GM13977 (cell line): Measurements from ENCODE around the gene MAN1C1.
"Not testable (repeated sequence)": the region's sequence is repeated elsewhere in the genome, so short reads cannot be mapped to it uniquely, and the experiment has no call there.

Source experiments
- DNase-seq: peaks from one replicate; pipeline ENCODE4 v3.0.0; 2012; ENCODE audit warnings: low spot score
- in situ Hi-C: fragments of 300-500 bp; cut with MboI; formaldehyde crosslinking; loops from one replicate; pipeline ENCODE4 v1.12.0; 2022; ENCODE audit warnings: low sequenced_read_pairs, low pct_unique_long_range_greater_than_20kb, mixed read lengths, inconsistent platforms; ENCODE audit not compliant: unreplicated experiment
- TF ChIP-seq, protein P1 (sequence below): IDR thresholded peaks from 2 replicates; pipeline ENCODE4 v1.5.1; 2012; ENCODE audit warnings: mild to moderate bottlenecking, control low read depth; ENCODE audit not compliant: insufficient read depth; ENCODE audit errors: extremely low read depth, missing control alignments

The MAN1C1 gene

DNA sequence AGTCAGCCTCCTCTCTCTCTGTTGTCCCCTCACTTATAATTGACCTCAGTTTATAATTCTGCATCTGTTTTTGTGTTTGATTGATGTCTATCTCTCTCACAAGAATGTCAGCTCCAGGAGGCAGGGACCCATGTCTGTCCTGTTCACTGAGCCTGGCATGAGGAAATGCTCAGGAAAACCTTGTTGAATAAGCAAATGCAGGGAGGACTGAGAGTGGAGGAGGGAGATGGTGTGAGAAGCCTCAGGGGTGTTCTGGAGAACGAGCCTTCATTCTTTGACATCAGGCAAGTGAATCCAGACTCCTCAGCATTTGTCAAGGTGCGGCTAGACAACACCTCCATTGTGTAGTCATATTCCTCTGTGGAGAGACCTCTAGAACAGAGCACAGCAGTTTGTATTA is 45.5 kb downstream of the MAN1C1 start:
- DNase-seq: no peak
- TF ChIP-seq, protein P1, sequence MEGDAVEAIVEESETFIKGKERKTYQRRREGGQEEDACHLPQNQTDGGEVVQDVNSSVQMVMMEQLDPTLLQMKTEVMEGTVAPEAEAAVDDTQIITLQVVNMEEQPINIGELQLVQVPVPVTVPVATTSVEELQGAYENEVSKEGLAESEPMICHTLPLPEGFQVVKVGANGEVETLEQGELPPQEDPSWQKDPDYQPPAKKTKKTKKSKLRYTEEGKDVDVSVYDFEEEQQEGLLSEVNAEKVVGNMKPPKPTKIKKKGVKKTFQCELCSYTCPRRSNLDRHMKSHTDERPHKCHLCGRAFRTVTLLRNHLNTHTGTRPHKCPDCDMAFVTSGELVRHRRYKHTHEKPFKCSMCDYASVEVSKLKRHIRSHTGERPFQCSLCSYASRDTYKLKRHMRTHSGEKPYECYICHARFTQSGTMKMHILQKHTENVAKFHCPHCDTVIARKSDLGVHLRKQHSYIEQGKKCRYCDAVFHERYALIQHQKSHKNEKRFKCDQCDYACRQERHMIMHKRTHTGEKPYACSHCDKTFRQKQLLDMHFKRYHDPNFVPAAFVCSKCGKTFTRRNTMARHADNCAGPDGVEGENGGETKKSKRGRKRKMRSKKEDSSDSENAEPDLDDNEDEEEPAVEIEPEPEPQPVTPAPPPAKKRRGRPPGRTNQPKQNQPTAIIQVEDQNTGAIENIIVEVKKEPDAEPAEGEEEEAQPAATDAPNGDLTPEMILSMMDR: no peak
- in situ Hi-C loops: no loop called here

DNA sequence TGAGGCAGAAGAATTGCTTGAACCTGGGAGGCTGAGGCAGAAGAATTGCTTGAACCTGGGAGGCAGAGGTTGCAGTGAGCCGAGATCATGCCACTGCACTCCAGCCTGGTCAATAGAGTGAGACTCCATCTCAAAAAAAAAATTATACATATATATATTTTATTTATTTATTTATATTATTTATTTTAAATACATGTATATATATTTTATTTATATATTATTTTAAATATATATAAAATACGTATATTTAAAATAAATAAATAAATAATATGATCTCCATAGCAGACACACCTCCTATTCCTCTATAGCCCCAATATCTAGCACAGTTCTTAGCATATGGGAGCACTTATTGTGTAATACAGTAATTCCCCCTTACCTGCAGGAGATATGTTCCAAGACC is 46.4 kb downstream of the MAN1C1 start:
- DNase-seq, in situ Hi-C loops: not testable (repeated sequence)

DNA sequence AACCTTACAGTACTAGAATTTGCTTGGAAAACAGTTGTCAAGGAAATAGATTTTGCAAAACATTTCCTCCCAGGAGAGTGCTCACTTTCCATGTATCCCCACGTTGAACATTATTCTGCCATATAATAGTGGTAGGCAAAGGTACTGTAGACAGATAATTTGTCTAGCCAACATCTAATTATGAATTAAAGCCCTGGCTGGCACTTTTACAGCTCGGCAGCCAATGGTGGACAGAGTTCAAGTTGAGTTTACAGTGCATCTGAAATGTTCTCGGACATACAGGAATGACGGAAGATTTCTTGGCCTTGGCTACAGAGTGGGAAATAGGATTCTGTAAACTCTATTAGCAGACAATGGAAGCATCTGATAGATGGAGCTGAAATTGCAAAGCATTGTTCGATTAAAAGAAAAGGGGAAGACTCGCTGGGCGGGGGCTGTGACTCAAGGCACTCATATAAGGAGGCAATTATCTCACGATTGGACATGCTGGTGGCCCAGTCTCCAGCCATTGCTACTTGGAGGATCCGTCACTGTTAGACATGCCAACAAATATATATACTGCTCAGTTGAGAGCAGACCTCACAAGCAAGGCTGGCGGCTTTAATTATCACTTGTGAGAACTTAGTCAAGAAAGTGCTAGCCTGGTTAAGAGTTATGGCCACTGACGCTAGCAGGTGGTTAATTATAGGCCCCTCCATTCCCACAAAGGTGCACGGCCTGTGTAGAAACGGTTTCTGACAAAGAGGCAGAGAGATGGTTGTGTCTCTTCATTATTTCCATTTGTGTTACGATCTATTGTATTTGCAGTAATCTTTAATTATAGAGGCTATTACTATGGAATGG is 48.0 kb downstream of the MAN1C1 start:
- TF ChIP-seq, protein P1: no peak
- DNase-seq: no peak
- in situ Hi-C loops: no loop called here

DNA sequence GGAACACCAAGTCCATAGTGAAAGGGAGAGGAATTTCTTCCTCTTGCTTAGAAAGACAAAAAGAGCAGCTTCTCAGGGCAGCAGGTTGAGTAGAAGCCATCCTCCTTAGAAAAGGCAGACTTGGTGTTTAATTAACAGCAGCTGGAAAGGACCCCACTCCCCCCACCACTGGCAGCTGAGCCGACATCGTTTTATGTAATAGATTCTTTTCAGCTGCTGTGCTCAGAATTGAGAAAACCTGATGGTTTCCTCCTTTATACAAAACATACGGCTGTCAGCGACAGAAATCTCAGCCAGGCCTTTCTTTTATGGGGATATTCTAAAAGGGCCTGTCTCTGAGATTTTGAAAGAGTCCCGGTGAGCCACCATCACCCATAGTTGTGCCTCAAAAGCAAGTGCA is 49.9 kb downstream of the MAN1C1 start:
- in situ Hi-C loops: no loop called here
- TF ChIP-seq, protein P1: no peak
- no peak for DNase-seq

DNA sequence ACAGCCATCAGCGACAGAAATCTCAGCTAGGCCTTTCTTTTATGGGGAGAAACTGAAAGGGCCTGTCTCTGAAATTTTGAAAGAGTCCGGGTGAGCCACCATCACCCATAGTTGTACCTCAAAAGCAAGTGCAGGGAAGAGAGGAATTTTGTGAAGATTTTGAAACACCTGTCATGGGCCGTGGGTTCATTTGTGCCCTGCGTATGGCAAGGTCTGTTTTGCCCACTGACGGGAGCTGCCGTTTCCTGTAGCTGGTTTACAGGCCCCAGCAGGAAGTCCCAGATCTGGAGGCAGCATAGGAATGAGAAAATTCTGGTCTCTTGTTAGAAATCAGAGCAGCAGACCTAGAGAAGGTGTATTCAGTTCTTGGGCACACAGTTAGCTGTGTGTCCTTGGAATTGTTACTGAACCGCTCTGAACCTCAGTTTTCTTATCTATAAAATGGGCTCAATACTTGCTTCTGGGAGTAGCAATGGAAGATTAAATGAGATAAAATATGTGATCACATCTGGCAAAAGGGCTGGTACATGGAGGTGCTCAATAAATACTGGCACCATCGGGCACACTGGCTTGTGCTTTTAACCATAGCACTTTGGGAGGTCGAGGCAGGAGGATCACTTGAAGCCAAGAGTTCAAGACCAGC is 52.5 kb downstream of the MAN1C1 start:
- no peak for DNase-seq
- TF ChIP-seq, protein P1: no peak
- in situ Hi-C loops: no loop called here

DNA sequence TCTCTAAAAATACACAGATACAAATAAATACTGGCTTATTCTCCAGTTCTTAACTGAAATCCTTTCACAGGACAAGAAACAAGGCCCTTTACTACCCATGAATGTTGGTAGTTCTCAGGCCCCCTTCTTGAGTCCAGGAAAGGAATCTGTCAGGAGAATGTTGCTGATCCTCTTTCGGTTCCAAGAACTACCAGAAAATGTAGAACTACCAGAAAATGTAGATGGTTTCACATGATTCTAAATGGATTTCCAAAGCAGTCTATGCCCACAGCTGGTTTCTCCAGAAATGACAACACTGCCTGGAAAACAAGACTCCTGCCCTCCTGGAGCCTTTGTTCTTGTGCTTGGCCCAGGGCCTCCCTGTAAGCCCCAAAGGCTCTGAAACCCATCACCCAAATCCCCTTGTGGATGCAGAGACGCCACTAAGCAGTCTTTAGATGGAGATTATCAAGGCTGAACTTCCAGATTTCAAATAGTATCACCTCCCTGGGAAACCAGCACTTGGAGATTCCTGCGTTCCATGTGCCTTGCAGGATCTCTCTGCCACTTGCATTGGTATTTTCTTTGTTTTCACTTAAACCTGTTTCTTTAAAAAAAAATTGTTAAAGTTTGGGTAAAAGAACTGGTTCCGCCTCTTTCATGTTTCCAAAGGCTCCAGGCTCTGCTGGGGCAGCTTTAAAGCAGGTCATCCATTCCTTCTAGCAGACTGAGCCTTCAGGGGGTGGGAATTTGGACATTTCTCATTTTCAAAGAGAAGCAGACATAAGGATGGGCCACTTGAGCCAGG is 53.4 kb downstream of the MAN1C1 start:
- DNase-seq: no peak
- in situ Hi-C loops: no loop called here
- TF ChIP-seq, protein P1: no peak
